HEK293 (cell line): ENCODE results near the gene TANGO6.

Experiments
- CTCF ChIA-PET: fragments of 350-600 bp; formaldehyde crosslinking; extraction: SDS; loops from one replicate; lab custom pipeline; 2021; ENCODE audit warnings: antibody characterized with exemption; lab: Yijun Ruan, JAX
- POLR2A ChIA-PET: fragments of 300-600 bp; formaldehyde crosslinking; extraction: SDS; loops from one replicate; lab custom pipeline; 2020; ENCODE audit warnings: antibody characterized with exemption, inconsistent platforms; lab: Yijun Ruan, JAX
- H3K27ac ChIP-seq: fragments of 200-500 bp; sonication (Bioruptor generic); 2 replicates; pipeline ENCODE4 v1.5.1; 2014; ENCODE audit warnings: low read depth, low read length, control low read depth, inconsistent platforms; ENCODE audit errors: extremely low read depth
- H3K36me3 ChIP-seq, 2 experiments: fragments of 200-500 bp in 1 of 2; sonication (Bioruptor generic) in 1 of 2; 1 replicate in 1 of 2; 2 replicates in 1 of 2; pipeline ENCODE4 v1.5.1; 2014 to 2017; ENCODE audit warnings: inconsistent platforms in 2 of 2, low read length in 2 of 2; ENCODE audit not compliant: control insufficient read depth in 2 of 2, insufficient read depth in 1 of 2
- H3K4me1 ChIP-seq: fragments of 200-500 bp; sonication (Bioruptor generic); 2 replicates; pipeline ENCODE4 v1.5.1; 2014; ENCODE audit warnings: mild to moderate bottlenecking, low read length, inconsistent platforms; ENCODE audit not compliant: control insufficient read depth, insufficient read depth
- H3K4me3 ChIP-seq: 2 replicates; pipeline ENCODE4 v1.5.1; 2011; ENCODE audit warnings: low read depth, mild to moderate bottlenecking, control low read depth, low read length, moderate library complexity
- H3K9me3 ChIP-seq: fragments of 200-500 bp; sonication (Bioruptor generic); 2 replicates; pipeline ENCODE4 v1.5.1; 2014; ENCODE audit warnings: low read depth, low read length, inconsistent platforms; ENCODE audit not compliant: control insufficient read depth, insufficient read depth
- ELK4 ChIP-seq: IDR thresholded peaks from 2 replicates; pipeline ENCODE4 v1.6.1; 2011; ENCODE audit warnings: mild to moderate bottlenecking, low read depth, low read length, borderline replicate concordance
- GLIS1 ChIP-seq: fragments of 450-650 bp; formaldehyde crosslinking; IDR thresholded peaks from 2 replicates; pipeline ENCODE4 v1.5.1; 2016; ENCODE audit warnings: missing biosample characterization, missing genetic modification characterization
- HIC1 ChIP-seq: fragments of 450-650 bp; formaldehyde crosslinking; IDR thresholded peaks from 2 replicates; pipeline ENCODE4 v1.5.1; 2016; ENCODE audit warnings: missing biosample characterization, missing genetic modification characterization
- IKZF3 ChIP-seq: fragments of 450-650 bp; IDR thresholded peaks from 2 replicates; pipeline ENCODE4 v1.5.0; 2018; ENCODE audit warnings: missing biosample characterization, mild to moderate bottlenecking, missing genetic modification characterization, moderate library complexity
- SALL2 ChIP-seq: fragments of 450-650 bp; formaldehyde crosslinking; IDR thresholded peaks from 2 replicates; pipeline ENCODE4 v1.5.0; 2017; ENCODE audit warnings: missing biosample characterization, mild to moderate bottlenecking, missing genetic modification characterization, borderline replicate concordance
- SCRT1 ChIP-seq: fragments of 450-650 bp; formaldehyde crosslinking; IDR thresholded peaks from 2 replicates; pipeline ENCODE4 v1.5.1; 2016; ENCODE audit warnings: missing biosample characterization, missing genetic modification characterization, borderline replicate concordance
- YY2 ChIP-seq: fragments of 450-650 bp; formaldehyde crosslinking; IDR thresholded peaks from 2 replicates; pipeline ENCODE4 v1.5.1; 2016; ENCODE audit warnings: missing biosample characterization, missing genetic modification characterization
- ZBTB17 ChIP-seq: fragments of 450-650 bp; formaldehyde crosslinking; IDR thresholded peaks from 2 replicates; pipeline ENCODE4 v1.5.1; 2016; ENCODE audit warnings: missing biosample characterization, missing genetic modification characterization
- ZFHX2 ChIP-seq: fragments of 450-650 bp; formaldehyde crosslinking; conservative IDR thresholded peaks from 2 replicates; pipeline ENCODE4 v1.5.1; 2016; ENCODE audit warnings: missing biosample characterization, missing genetic modification characterization
- ZNF133 ChIP-seq: fragments of 450-650 bp; formaldehyde crosslinking; IDR thresholded peaks from 2 replicates; pipeline ENCODE4 v1.5.1; 2016; ENCODE audit warnings: missing biosample characterization, missing genetic modification characterization
- ZNF140 ChIP-seq: fragments of 450-650 bp; formaldehyde crosslinking; IDR thresholded peaks from 2 replicates; pipeline ENCODE4 v1.5.1; 2016; ENCODE audit warnings: missing biosample characterization, missing genetic modification characterization
- ZNF16 ChIP-seq: fragments of 450-650 bp; formaldehyde crosslinking; IDR thresholded peaks from 2 replicates; pipeline ENCODE4 v1.5.1; 2016; ENCODE audit warnings: low read depth, missing biosample characterization, missing genetic modification characterization
- ZNF335 ChIP-seq: fragments of 450-650 bp; formaldehyde crosslinking; conservative IDR thresholded peaks from 2 replicates; pipeline ENCODE4 v1.5.1; 2016; ENCODE audit warnings: missing biosample characterization, missing genetic modification characterization
- ZNF366 ChIP-seq: fragments of 450-650 bp; formaldehyde crosslinking; conservative IDR thresholded peaks from 2 replicates; pipeline ENCODE4 v1.5.1; 2016; ENCODE audit warnings: missing biosample characterization, missing genetic modification characterization
- ZNF398 ChIP-seq: fragments of 450-650 bp; formaldehyde crosslinking; IDR thresholded peaks from 2 replicates; pipeline ENCODE4 v1.5.1; 2017; ENCODE audit warnings: missing biosample characterization, missing genetic modification characterization
- ZNF423 ChIP-seq: fragments of 450-650 bp; formaldehyde crosslinking; IDR thresholded peaks from 2 replicates; pipeline ENCODE4 v1.5.1; 2016; ENCODE audit warnings: missing biosample characterization, missing genetic modification characterization
- ZNF518A ChIP-seq: fragments of 450-650 bp; formaldehyde crosslinking; conservative IDR thresholded peaks from 2 replicates; pipeline ENCODE4 v1.5.1; 2016; ENCODE audit warnings: low read depth, missing biosample characterization, missing genetic modification characterization
- ZNF521 ChIP-seq: fragments of 450-650 bp; formaldehyde crosslinking; IDR thresholded peaks from 2 replicates; pipeline ENCODE4 v1.5.1; 2017; ENCODE audit warnings: missing biosample characterization, mild to moderate bottlenecking, missing genetic modification characterization
- ZNF529 ChIP-seq: fragments of 450-650 bp; formaldehyde crosslinking; IDR thresholded peaks from 2 replicates; pipeline ENCODE4 v1.5.1; 2017; ENCODE audit warnings: missing genetic modification characterization, missing biosample characterization; ENCODE audit not compliant: insufficient replicate concordance
- ZNF610 ChIP-seq: fragments of 450-650 bp; formaldehyde crosslinking; IDR thresholded peaks from 2 replicates; pipeline ENCODE4 v1.5.1; 2016; ENCODE audit warnings: missing biosample characterization, missing genetic modification characterization, borderline replicate concordance
- ZNF624 ChIP-seq: fragments of 450-650 bp; formaldehyde crosslinking; IDR thresholded peaks from 2 replicates; pipeline ENCODE4 v1.5.1; 2017; ENCODE audit warnings: missing biosample characterization, missing genetic modification characterization
- ZNF654 ChIP-seq: fragments of 450-650 bp; formaldehyde crosslinking; IDR thresholded peaks from 2 replicates; pipeline ENCODE4 v1.5.1; 2016; ENCODE audit warnings: low read depth, missing biosample characterization, missing genetic modification characterization
- ZNF707 ChIP-seq: fragments of 450-650 bp; formaldehyde crosslinking; IDR thresholded peaks from 2 replicates; pipeline ENCODE4 v1.5.1; 2016; ENCODE audit warnings: missing biosample characterization, missing genetic modification characterization
- ZNF837 ChIP-seq: fragments of 450-650 bp; formaldehyde crosslinking; IDR thresholded peaks from 2 replicates; pipeline ENCODE4 v1.5.1; 2016; ENCODE audit warnings: missing biosample characterization, missing genetic modification characterization
- ZSCAN16 ChIP-seq: fragments of 450-650 bp; formaldehyde crosslinking; IDR thresholded peaks from 2 replicates; pipeline ENCODE4 v1.5.1; 2016; ENCODE audit warnings: missing biosample characterization, missing genetic modification characterization

Gene TANGO6

GRCh38 chr16:69013991-69014390 is 170.7 kb downstream of the TANGO6 start (continued):
- TF ChIP-seq ELK4 (no peak), ZNF133 (tag by site-specific recombination) (no peak), HIC1 (tag by site-specific recombination) (no peak), ZNF398 (tag by site-specific recombination) (no peak)

GRCh38 chr16:69014811-69015210 is 171.5 kb downstream of the TANGO6 start:
- Histone ChIP-seq H3K4me3 (no peak overlapping the region), H3K4me1 (no peaks in the 10 kb centered on the region), H3K9me3 (no peaks in the 10 kb centered on the region), H3K36me3 (no peaks in the 10 kb centered on the region), H3K27ac (no peak overlapping the region)
- ChIA-PET POLR2A (no interaction called here), CTCF (no interaction called here)
- TF ChIP-seq GLIS1 (tag by site-specific recombination) (no peak), ZFHX2 (tag by site-specific recombination) (no peak), ZNF16 (tag by site-specific recombination) (no peak), ZNF610 (no peak), ZSCAN16 (no peak), ZBTB17 (no peak), ZNF335 (tag by site-specific recombination) (no peak), ZNF423 (tag by site-specific recombination) (no peak), SCRT1 (tag by site-specific recombination) (no peak), ZNF366 (tag by site-specific recombination) (no peak), SALL2 (tag by site-specific recombination) (no peak), ZNF521 (tag by site-specific recombination) (no peak), ZNF654 (tag by site-specific recombination) (no peak)

GRCh38 chr16:69017036-69017783 is 173.9 kb downstream of the TANGO6 start:
- POLR2A ChIA-PET: no interaction called here
- H3K36me3 ChIP-seq: no peaks in the 10 kb centered on the region
- no peaks in the 10 kb centered on the region for H3K4me1 ChIP-seq
- CTCF ChIA-PET: no interaction called here
- no peak overlapping the region for H3K27ac ChIP-seq
- no peak overlapping the region for H3K4me3 ChIP-seq
- no peaks in the 10 kb centered on the region for H3K9me3 ChIP-seq
- no peak for TF ChIP-seq ZNF624
- no peak for TF ChIP-seq ZNF518A
- no peak for TF ChIP-seq ZNF521 (tag by site-specific recombination)
- no peak for TF ChIP-seq ZNF707 (tag by site-specific recombination)
- no peak for TF ChIP-seq ZNF529
- no peak for TF ChIP-seq ZNF837 (tag by site-specific recombination)
- no peak for TF ChIP-seq ZNF140 (tag by site-specific recombination)
- no peak for TF ChIP-seq YY2 (tag by site-specific recombination)
- TF ChIP-seq IKZF3: no peak
